ENCODE data around the gene CNGA4.
"Not testable (repeated sequence)": the region's sequence is repeated elsewhere in the genome, so short reads cannot be mapped to it uniquely, and the experiment has no call there.

GRCh38 chr11:6248897-6249296 lies 10.0 kb downstream of the CNGA4 start:
- not testable (repeated sequence) for TF ChIP-seq EP300 (conservative IDR thresholded peaks at IDR 0.05; ENCODE audit: poor library complexity, severe bottlenecking); EZH2 (IDR thresholded peaks at IDR 0.05; ENCODE audit: borderline replicate concordance, insufficient read depth, low read length, poor library complexity, severe bottlenecking); POLR2AphosphoS5 (IDR thresholded peaks at IDR 0.05); CTCF (IDR thresholded peaks at IDR 0.05; ENCODE audit: poor library complexity, severe bottlenecking); TAF1 (IDR thresholded peaks at IDR 0.05; ENCODE audit: low read depth)
